Left ventricle myocardium inferior (tissue), 1 donor: ENCODE measurements around the gene PHOX2A. TPM values are rescaled to one million over a fixed set of nuclear protein-coding genes. Genes with fewer than 3 reads are reported as not detected.
A peak's percentile ranks its signal among the peaks of the same experiment; 100 is the strongest.

Experiments
- DNase-seq: peaks from one replicate; pipeline ENCODE4 v3.0.0-alpha.2; 2020
- H3K27ac ChIP-seq: fragments of 200-600 bp; replicated peaks from 2 replicates; pipeline ENCODE4 v1.8.0; 2021
- H3K27me3 ChIP-seq: fragments of 200-600 bp; 2 replicates; pipeline ENCODE4 v1.8.0; 2021; ENCODE audit warnings: low read depth
- H3K36me3 ChIP-seq: fragments of 200-600 bp; 2 replicates; pipeline ENCODE4 v1.8.0; 2021
- H3K4me1 ChIP-seq: fragments of 200-600 bp; 2 replicates; pipeline ENCODE4 v1.8.0; 2021
- H3K4me3 ChIP-seq: fragments of 200-600 bp; 2 replicates; pipeline ENCODE4 v1.8.0; 2021; ENCODE audit warnings: mild to moderate bottlenecking, moderate library complexity
- H3K9me3 ChIP-seq: fragments of 200-600 bp; replicated peaks from 2 replicates; pipeline ENCODE4 v1.8.0; 2021
- intact Hi-C: fragments of 100-400 bp; cut with micrococcal nuclease; formaldehyde crosslinking; loops from one replicate; pipeline ENCODE4 v1.11.0; 2022
- total RNA-seq: library from RNA; stranded (reverse); fragmentation: NEBNext Ultra II Directional; extraction: Animal tissue kit (Norgen Biotek cat#: 25700); gene quantifications from one replicate; pipeline ENCODE4 v1.2.1, GENCODE V29; 2021
- TF ChIP-seq, protein P1 (sequence below): fragments of 200-600 bp; IDR thresholded peaks from 2 replicates; pipeline ENCODE4 v1.8.0; 2021; ENCODE audit warnings: antibody characterized with exemption, mild to moderate bottlenecking, borderline replicate concordance
- donor health status: DM: no; HTN: yes; CAD: no; lungs with severe emphysema.

Gene PHOX2A
- total RNA-seq, 1 donor from 2014 or later, result not detected

DNA sequence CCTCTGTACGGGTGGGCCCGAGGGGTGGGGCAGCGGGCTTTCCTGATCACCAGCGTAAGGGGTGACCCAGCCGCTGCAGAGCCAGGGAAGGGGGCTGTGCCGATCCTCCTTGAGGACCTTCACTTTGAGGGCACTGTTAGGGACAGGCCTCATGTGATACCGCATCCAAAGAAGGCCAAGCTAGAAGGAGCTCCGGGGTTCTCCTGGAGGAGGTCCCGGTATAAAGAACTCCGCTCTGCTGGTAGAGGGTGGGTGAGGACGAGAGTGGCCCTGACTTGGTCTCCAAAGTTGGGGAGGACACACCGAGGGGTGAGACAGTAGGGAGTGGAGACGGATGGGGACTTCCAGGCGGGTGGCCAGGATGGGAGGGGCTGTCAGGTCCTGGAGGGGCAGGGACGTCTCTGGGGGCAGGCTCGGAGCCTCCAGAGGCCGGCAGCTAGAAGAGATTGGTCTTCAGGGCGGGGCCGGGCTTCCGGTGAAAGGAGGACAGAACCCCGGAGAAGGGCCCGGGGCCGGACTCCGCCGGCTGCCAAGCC is 4.6 kb downstream of the PHOX2A start:
- Histone ChIP-seq H3K9me3 (no peaks in the 10 kb centered on the region), H3K27ac (peak overlapping the region; percentile 63), H3K36me3 (peaks cover 35% of the 10 kb centered on the region), H3K4me3 (peak overlapping the region; percentile 66), H3K27me3 (peaks cover 45% of the 10 kb centered on the region), H3K4me1 (peaks cover 66% of the 10 kb centered on the region)
- TF ChIP-seq, protein P1, sequence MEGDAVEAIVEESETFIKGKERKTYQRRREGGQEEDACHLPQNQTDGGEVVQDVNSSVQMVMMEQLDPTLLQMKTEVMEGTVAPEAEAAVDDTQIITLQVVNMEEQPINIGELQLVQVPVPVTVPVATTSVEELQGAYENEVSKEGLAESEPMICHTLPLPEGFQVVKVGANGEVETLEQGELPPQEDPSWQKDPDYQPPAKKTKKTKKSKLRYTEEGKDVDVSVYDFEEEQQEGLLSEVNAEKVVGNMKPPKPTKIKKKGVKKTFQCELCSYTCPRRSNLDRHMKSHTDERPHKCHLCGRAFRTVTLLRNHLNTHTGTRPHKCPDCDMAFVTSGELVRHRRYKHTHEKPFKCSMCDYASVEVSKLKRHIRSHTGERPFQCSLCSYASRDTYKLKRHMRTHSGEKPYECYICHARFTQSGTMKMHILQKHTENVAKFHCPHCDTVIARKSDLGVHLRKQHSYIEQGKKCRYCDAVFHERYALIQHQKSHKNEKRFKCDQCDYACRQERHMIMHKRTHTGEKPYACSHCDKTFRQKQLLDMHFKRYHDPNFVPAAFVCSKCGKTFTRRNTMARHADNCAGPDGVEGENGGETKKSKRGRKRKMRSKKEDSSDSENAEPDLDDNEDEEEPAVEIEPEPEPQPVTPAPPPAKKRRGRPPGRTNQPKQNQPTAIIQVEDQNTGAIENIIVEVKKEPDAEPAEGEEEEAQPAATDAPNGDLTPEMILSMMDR, result no peak
- intact Hi-C loops, result no loop called here
- DNase-seq, result peak; percentile 71

DNA sequence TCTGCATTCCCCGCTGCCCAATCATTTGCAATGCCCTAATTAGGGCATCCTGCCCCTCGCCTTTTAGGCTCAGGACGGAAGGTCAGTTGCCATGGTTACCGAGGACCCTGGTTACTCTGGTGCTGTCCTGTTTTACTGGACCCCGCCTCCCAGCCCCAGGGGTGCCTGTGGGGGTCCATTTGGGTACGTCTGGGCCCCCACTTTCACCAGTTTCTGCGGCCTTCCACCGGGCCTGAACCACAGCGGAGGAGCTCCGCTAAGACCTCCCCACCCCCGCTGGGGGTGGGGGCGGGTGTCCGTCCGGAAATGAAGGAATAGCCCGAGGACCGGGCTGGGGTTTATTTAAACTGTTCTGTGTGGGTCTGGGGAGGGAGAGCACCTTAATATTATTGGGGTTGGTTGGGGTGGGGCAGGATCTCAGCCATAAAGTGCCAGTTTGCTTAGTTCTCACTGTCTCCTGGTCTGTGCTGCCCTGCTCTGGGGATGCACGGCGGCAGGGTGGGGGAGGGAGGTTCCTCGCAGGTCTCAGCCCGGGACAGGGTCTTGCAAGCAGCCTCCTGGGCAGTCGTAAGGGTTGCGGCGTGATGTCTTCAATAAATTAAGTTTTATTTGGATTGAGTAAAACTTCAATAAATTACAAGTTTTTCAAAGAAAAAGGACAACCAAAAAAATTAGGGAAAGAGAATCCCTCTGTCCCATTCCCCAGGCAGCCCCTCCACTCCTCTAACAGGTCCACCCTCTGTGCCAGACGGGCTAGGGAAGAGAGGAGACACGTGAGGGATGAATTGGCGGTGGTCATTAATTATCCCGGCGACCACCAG is 5.3 kb downstream of the PHOX2A start:
- Histone ChIP-seq H3K4me1 (peaks cover 59% of the 10 kb centered on the region), H3K4me3 (peak overlapping the region; percentile 66), H3K36me3 (peaks cover 42% of the 10 kb centered on the region), H3K27ac (peak overlapping the region; percentile 63), H3K27me3 (peaks cover 38% of the 10 kb centered on the region), H3K9me3 (no peaks in the 10 kb centered on the region)
- TF ChIP-seq, protein P1, result no peak
- intact Hi-C loops, result no loop called here
- DNase-seq, result no peak

DNA sequence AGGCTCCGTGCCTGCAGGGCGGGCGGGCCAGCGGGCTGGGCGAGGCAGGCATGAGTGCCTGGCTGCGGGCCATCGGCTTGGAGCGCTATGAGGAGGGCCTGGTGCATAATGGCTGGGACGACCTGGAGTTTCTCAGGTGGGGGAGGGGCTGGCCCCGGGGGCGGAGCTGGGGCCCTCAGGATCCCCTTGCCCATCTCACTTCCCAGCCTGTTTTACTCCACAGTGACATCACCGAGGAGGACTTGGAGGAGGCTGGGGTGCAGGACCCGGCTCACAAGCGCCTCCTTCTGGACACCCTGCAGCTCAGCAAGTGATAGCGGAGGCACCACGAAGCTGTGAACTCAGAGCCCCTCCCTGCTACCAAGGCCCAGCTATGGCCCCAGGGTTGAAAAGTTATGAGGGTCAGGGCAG is 5.9 kb downstream of the PHOX2A start:
- TF ChIP-seq, protein P1, result peak; percentile 71
- H3K27me3 ChIP-seq, result peaks cover 32% of the 10 kb centered on the region
- no peak overlapping the region for H3K27ac ChIP-seq
- H3K9me3 ChIP-seq, result no peaks in the 10 kb centered on the region
- DNase-seq, result no peak
- no peak overlapping the region for H3K4me3 ChIP-seq
- peaks cover 57% of the 10 kb centered on the region for H3K4me1 ChIP-seq
- intact Hi-C loops, result no loop called here
- H3K36me3 ChIP-seq, result peaks cover 49% of the 10 kb centered on the region

DNA sequence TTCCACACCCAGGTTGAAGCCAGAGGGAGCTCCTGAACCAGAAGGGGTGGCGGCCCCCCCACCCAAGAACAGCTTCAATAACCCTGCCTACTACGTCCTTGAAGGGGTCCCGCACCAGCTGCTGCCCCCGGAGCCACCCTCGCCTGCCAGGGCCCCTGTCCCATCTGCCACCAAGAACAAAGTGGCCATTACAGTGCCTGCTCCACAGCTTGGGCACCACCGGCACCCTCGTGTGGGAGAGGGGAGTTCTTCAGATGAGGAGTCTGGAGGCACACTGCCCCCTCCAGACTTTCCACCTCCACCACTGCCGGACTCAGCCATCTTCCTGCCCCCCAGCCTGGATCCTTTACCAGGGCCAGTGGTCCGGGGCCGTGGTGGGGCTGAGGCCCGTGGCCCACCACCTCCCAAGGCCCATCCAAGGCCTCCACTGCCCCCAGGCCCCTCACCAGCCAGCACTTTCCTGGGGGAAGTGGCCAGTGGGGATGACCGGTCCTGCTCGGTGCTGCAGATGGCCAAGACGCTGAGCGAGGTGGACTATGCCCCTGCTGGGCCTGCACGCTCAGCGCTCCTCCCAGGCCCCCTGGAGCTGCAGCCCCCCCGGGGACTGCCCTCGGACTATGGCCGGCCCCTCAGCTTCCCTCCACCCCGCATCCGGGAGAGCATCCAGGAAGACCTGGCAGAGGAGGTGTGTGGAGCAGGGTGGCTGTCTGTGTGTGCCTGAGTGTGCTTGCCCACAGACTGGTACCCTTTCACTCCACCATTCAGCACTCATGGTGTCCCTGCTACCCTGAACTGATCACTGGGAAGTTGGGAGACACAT is 6.7 kb downstream of the PHOX2A start:
- intact Hi-C loops, result no loop called here
- Histone ChIP-seq H3K27me3 (peaks cover 25% of the 10 kb centered on the region), H3K9me3 (no peaks in the 10 kb centered on the region), H3K27ac (no peak overlapping the region), H3K4me3 (no peak overlapping the region), H3K36me3 (peaks cover 56% of the 10 kb centered on the region), H3K4me1 (peaks cover 57% of the 10 kb centered on the region)
- TF ChIP-seq, protein P1, result no peak
- no peak for DNase-seq

- intact Hi-C loops, result no loop called here
- Histone ChIP-seq H3K4me1 (peaks cover 60% of the 10 kb centered on the region), H3K36me3 (peaks cover 62% of the 10 kb centered on the region), H3K4me3 (no peak overlapping the region), H3K27me3 (peaks cover 19% of the 10 kb centered on the region), H3K27ac (no peak overlapping the region), H3K9me3 (no peaks in the 10 kb centered on the region)
- no peak for DNase-seq
- TF ChIP-seq, protein P1, result no peak
Measured at GRCh38 chr11:72236774-72237111, 7.2 kb downstream of the PHOX2A start.
